H9 (cell line): ENCODE results near the gene ZSCAN30. TPM values are rescaled to one million over a fixed set of nuclear protein-coding genes. Genes with fewer than 3 reads are reported as not detected.
A peak's percentile ranks its signal among the peaks of the same experiment; 100 is the strongest.

Source experiments
- DNase-seq: peaks from one replicate; pipeline ENCODE4 v3.0.0-alpha.2; 2017
- H2AFZ ChIP-seq: one replicate; pipeline ENCODE4 v1.6.1; 2013; ENCODE audit warnings: mild to moderate bottlenecking, low read length, control low read depth, moderate library complexity
- H2AK5ac ChIP-seq: 2 replicates; pipeline ENCODE4 v1.6.1; 2013; ENCODE audit warnings: low read length, control low read depth, mixed read lengths; ENCODE audit not compliant: insufficient read length
- H2BK120ac ChIP-seq: one replicate; pipeline ENCODE4 v1.6.1; 2013; ENCODE audit warnings: low read depth, mild to moderate bottlenecking, low read length, control low read depth, inconsistent platforms; ENCODE audit not compliant: poor library complexity, severe bottlenecking
- H2BK12ac ChIP-seq: 2 replicates; pipeline ENCODE4 v1.6.1; 2013; ENCODE audit warnings: low read length, control low read depth, mixed read lengths, low read depth; ENCODE audit not compliant: insufficient read length
- H2BK15ac ChIP-seq: 2 replicates; pipeline ENCODE4 v1.6.1; 2013; ENCODE audit warnings: low read depth, low read length, control low read depth
- H2BK20ac ChIP-seq: one replicate; pipeline ENCODE4 v1.6.1; 2013; ENCODE audit warnings: low read depth, mild to moderate bottlenecking, low read length, control low read depth, inconsistent platforms; ENCODE audit not compliant: poor library complexity, severe bottlenecking
- H2BK5ac ChIP-seq: 2 replicates; pipeline ENCODE4 v1.6.1; 2013; ENCODE audit warnings: low read length, control low read depth, mixed read lengths; ENCODE audit not compliant: insufficient read length
- H3K14ac ChIP-seq: 2 replicates; pipeline ENCODE4 v1.6.1; 2013; ENCODE audit warnings: low read length, control low read depth; ENCODE audit not compliant: insufficient read depth
- H3K18ac ChIP-seq: 2 replicates; pipeline ENCODE4 v1.6.1; 2013; ENCODE audit warnings: low read depth, mild to moderate bottlenecking, mixed read lengths, low read length, control low read depth; ENCODE audit not compliant: insufficient read length
- H3K23ac ChIP-seq: 2 replicates; pipeline ENCODE4 v1.6.1; 2013; ENCODE audit warnings: low read length, control low read depth, mixed read lengths, low read depth; ENCODE audit not compliant: insufficient read length
- H3K23me2 ChIP-seq: 2 replicates; pipeline ENCODE4 v1.6.1; 2013; ENCODE audit warnings: low read depth, mild to moderate bottlenecking, mixed read lengths, low read length, control low read depth; ENCODE audit not compliant: insufficient read length, poor library complexity, severe bottlenecking
- H3K27ac ChIP-seq: 2 replicates; pipeline ENCODE4 v1.5.1; 2013; ENCODE audit warnings: low read length, control low read depth, mixed read lengths, low read depth; ENCODE audit not compliant: insufficient read length
- H3K27me3 ChIP-seq: 2 replicates; pipeline ENCODE4 v1.6.1; 2013; ENCODE audit warnings: low read length, control low read depth, inconsistent platforms; ENCODE audit not compliant: insufficient read depth
- H3K4ac ChIP-seq: 2 replicates; pipeline ENCODE4 v1.6.1; 2013; ENCODE audit warnings: low read depth, mild to moderate bottlenecking, control low read depth, inconsistent platforms, low read length, moderate library complexity
- H3K4me1 ChIP-seq: 2 replicates; pipeline ENCODE4 v1.6.1; 2013; ENCODE audit warnings: low read length, control low read depth, inconsistent platforms; ENCODE audit not compliant: insufficient read depth
- H3K4me2 ChIP-seq: 2 replicates; pipeline ENCODE4 v1.6.1; 2013; ENCODE audit warnings: low read length, control low read depth, mixed read lengths; ENCODE audit not compliant: insufficient read length, insufficient read depth
- H3K56ac ChIP-seq: 2 replicates; pipeline ENCODE4 v1.6.1; 2013; ENCODE audit warnings: low read depth, mild to moderate bottlenecking, mixed read lengths, low read length, control low read depth; ENCODE audit not compliant: insufficient read length
- H3K79me1 ChIP-seq: 2 replicates; pipeline ENCODE4 v1.6.1; 2013; ENCODE audit warnings: low read depth, mild to moderate bottlenecking, moderate library complexity, low read length, control low read depth, inconsistent platforms; ENCODE audit not compliant: insufficient read depth, poor library complexity, severe bottlenecking
- H3K79me2 ChIP-seq: 2 replicates; pipeline ENCODE4 v1.6.1; 2013; ENCODE audit warnings: low read length, control low read depth, inconsistent platforms; ENCODE audit not compliant: insufficient read depth
- H3K9ac ChIP-seq: 2 replicates; pipeline ENCODE4 v1.6.1; 2013; ENCODE audit warnings: low read length, control low read depth, mixed read lengths; ENCODE audit not compliant: insufficient read length; ENCODE audit errors: extremely low read depth
- H3K9me3 ChIP-seq: one replicate; pipeline ENCODE4 v1.6.1; 2013; ENCODE audit warnings: low read depth, low read length, inconsistent platforms; ENCODE audit not compliant: control insufficient read depth
- H3T11ph ChIP-seq: one replicate; pipeline ENCODE4 v1.6.1; 2013; ENCODE audit warnings: mild to moderate bottlenecking, low read length, control low read depth, inconsistent platforms
- H4K20me1 ChIP-seq: one replicate; pipeline ENCODE4 v1.6.1; 2013; ENCODE audit not compliant: control insufficient read depth, insufficient read length, insufficient read depth
- H4K5ac ChIP-seq: 2 replicates; pipeline ENCODE4 v1.6.1; 2013; ENCODE audit warnings: low read depth, mild to moderate bottlenecking, mixed read lengths, low read length, control low read depth; ENCODE audit not compliant: insufficient read length
- H4K8ac ChIP-seq: replicated peaks from 2 replicates; pipeline ENCODE4 v1.6.1; 2013; ENCODE audit warnings: low read length, control low read depth, mixed read lengths, low read depth; ENCODE audit not compliant: insufficient read length
- H4K91ac ChIP-seq: 2 replicates; pipeline ENCODE4 v1.6.1; 2013; ENCODE audit warnings: low read depth, mild to moderate bottlenecking, moderate library complexity, mixed read lengths, low read length, control low read depth; ENCODE audit not compliant: insufficient read length
- H3K27ac Mint-ChIP-seq, 3 experiments: 2 replicates in 2 of 3; 3 replicates in 1 of 3; pipeline ENCODE4 v1.8.0; 2020 to 2021; ENCODE audit warnings: mixed read lengths in 3 of 3, mild to moderate bottlenecking in 1 of 3, moderate library complexity in 1 of 3
- H3K27me3 Mint-ChIP-seq: 2 replicates; pipeline ENCODE4 v1.8.0; 2021; ENCODE audit warnings: low read depth, mild to moderate bottlenecking, moderate library complexity, mixed read lengths
- H3K36me3 Mint-ChIP-seq, 3 experiments: 2 replicates in 2 of 3; 3 replicates in 1 of 3; pipeline ENCODE4 v1.8.0; 2020 to 2021; ENCODE audit warnings: low read depth in 3 of 3, mixed read lengths in 3 of 3; ENCODE audit not compliant: insufficient read depth in 1 of 3
- H3K4me1 Mint-ChIP-seq, 2 experiments: 2 replicates each; pipeline ENCODE4 v1.8.0; 2020; ENCODE audit warnings: mixed read lengths in 2 of 2
- H3K4me3 Mint-ChIP-seq, 2 experiments: 2 replicates in 1 of 2; 3 replicates in 1 of 2; pipeline ENCODE4 v1.8.0; 2020 to 2021; ENCODE audit warnings: mild to moderate bottlenecking in 2 of 2, mixed read lengths in 2 of 2, moderate library complexity in 1 of 2
- H3K9me3 Mint-ChIP-seq, 2 experiments: 2 replicates in 1 of 2; 3 replicates in 1 of 2; pipeline ENCODE4 v1.8.0; 2020; ENCODE audit warnings: mild to moderate bottlenecking in 2 of 2, mixed read lengths in 2 of 2, moderate library complexity in 1 of 2
- CTCF ChIP-seq: fragments of 200-600 bp; sonication (generic); conservative IDR thresholded peaks from 3 replicates; pipeline ENCODE4 v1.8.0; 2021; ENCODE audit warnings: antibody characterized with exemption, mild to moderate bottlenecking
- WGBS: extraction: QIAGEN DNeasy Blood & Tissue Kit; methylation state at CpG from one replicate; pipeline ENCODE4 v1.1.7; 2013; ENCODE audit warnings: missing lambda C conversion rate, low lambda C conversion rate, mixed read lengths; ENCODE audit not compliant: insufficient read length; ENCODE audit errors: extremely low coverage; 5-methylcytosine and 5-hydroxymethylcytosine counted together
- total RNA-seq: library from RNA; stranded (reverse); gene quantifications from 2 replicates; pipeline ENCODE4 v1.2.1, GENCODE V29; 2021

ZSCAN30 gene
- total RNA-seq, 1 experiment from 2014 or later, result 11.6 TPM

- Histone ChIP-seq H3K4ac (no peak overlapping the region), H2AFZ (no peak overlapping the region), H3K9ac (no peak overlapping the region), H2AK5ac (no peak overlapping the region), H3T11ph (no peak overlapping the region), H3K79me2 (no peaks in the 10 kb centered on the region), H3K9me3 (no peaks in the 10 kb centered on the region), H3K56ac (no peak overlapping the region), H4K20me1 (no peaks in the 10 kb centered on the region), H4K8ac (no peak overlapping the region), H3K27me3 (no peaks in the 10 kb centered on the region), H3K27ac (no peak overlapping the region), H2BK5ac (no peak overlapping the region), H3K4me1 (no peaks in the 10 kb centered on the region), H3K79me1 (no peaks in the 10 kb centered on the region), H2BK120ac (no peak overlapping the region), H3K18ac (no peak overlapping the region), H2BK15ac (no peak overlapping the region), H3K14ac (no peak overlapping the region), H4K5ac (no peak overlapping the region), H4K91ac (no peak overlapping the region), H2BK20ac (no peak overlapping the region), H3K23ac (no peak overlapping the region), H2BK12ac (no peak overlapping the region), H3K23me2 (no peaks in the 10 kb centered on the region), H3K4me2 (no peak overlapping the region)
- Mint-ChIP-seq H3K4me1 (peaks cover 10 to 14% of the 10 kb centered on the region in 2 experiments), H3K4me3 (no peak overlapping the region), H3K36me3 (no peaks in the 10 kb centered on the region), H3K9me3 (no peaks in the 10 kb centered on the region), H3K27me3 (no peaks in the 10 kb centered on the region), H3K27ac (peak overlapping the region in 1 of 3 experiments; percentile 16; a peak in 3 of 7 replicates)
- no peak for TF ChIP-seq CTCF
- no CpG with 5 or more reads among the region's 3 CpGs for WGBS
- DNase-seq, result no peak
Measured at GRCh38 chr18:35322486-35323458, 32.7 kb upstream of the ZSCAN30 start.
